Heart left ventricle (tissue), 16 donors: ENCODE measurements around the gene APOBEC3H. TPM values are rescaled to one million over a fixed set of nuclear protein-coding genes. Genes with fewer than 3 reads are reported as not detected.

Experiments used
- ATAC-seq, 4 donors: fragments of 200-7000 bp; cut with Tn5 transposase; one replicate each; pipeline ENCODE4 v1.9.1; 2020 to 2022; ENCODE audit warnings: moderate library complexity in 4 of 4, mild to moderate bottlenecking in 3 of 4, moderate number of reproducible peaks in 1 of 4
- DNase-seq, 5 donors: peaks; one replicate each; pipeline ENCODE4 v3.0.0-alpha.2; 2020
- H3K27ac ChIP-seq, 12 donors: fragments of 200-600 bp; sonication (generic) in 4 of 12; one replicate each; pipeline versions ENCODE4 v1.5.0 to v1.8.0; 2016 to 2022; ENCODE audit warnings: mild to moderate bottlenecking in 2 of 12
- H3K27me3 ChIP-seq, 9 donors: fragments of 200-600 bp; sonication (generic) in 2 of 9; one replicate each; pipeline versions ENCODE4 v1.5.1 to v1.8.0; 2016 to 2022; ENCODE audit warnings: mild to moderate bottlenecking in 3 of 9
- H3K36me3 ChIP-seq, 9 donors: fragments of 200-600 bp; sonication (generic) in 2 of 9; one replicate each; pipeline versions ENCODE4 v1.5.0 to v1.8.0; 2018 to 2022; ENCODE audit warnings: mild to moderate bottlenecking in 2 of 9
- H3K4me1 ChIP-seq, 12 donors: fragments of 200-600 bp; sonication (generic) in 4 of 12; one replicate each; pipeline versions ENCODE4 v1.5.0 to v1.8.0; 2016 to 2022; ENCODE audit warnings: mild to moderate bottlenecking in 3 of 12
- H3K4me3 ChIP-seq, 12 donors: fragments of 200-600 bp; sonication (generic) in 4 of 12; one replicate each; pipeline versions ENCODE4 v1.5.0 to v1.8.0; 2017 to 2022; ENCODE audit warnings: mild to moderate bottlenecking in 9 of 12, moderate library complexity in 4 of 12
- H3K9me3 ChIP-seq, 12 donors: fragments of 200-600 bp; sonication (generic) in 4 of 12; one replicate each; pipeline versions ENCODE4 v1.5.0 to v1.8.0; 2016 to 2022; ENCODE audit warnings: mild to moderate bottlenecking in 1 of 12
- CTCF ChIP-seq, 12 donors: fragments of 200-600 bp; sonication (generic) in 4 of 12; IDR thresholded peaks; one replicate each; pipeline versions ENCODE4 v1.5.0 to v1.8.0; 2018 to 2022; ENCODE audit warnings: antibody characterized with exemption in 12 of 12, mild to moderate bottlenecking in 5 of 12
- POLR2A ChIP-seq, 2 donors: fragments of 450-650 bp; IDR thresholded peaks; one replicate each; pipeline ENCODE4 v1.6.1; 2017; ENCODE audit warnings: antibody characterized with exemption in 2 of 2, mild to moderate bottlenecking in 2 of 2, moderate library complexity in 2 of 2
- WGBS, 4 donors: extraction: QIAGEN DNeasy Blood & Tissue Kit in 2 of 4; methylation state at CpG; one replicate each; pipeline versions ENCODE4 v1.1.5 to v1.1.7; 2013 to 2018; 5-methylcytosine and 5-hydroxymethylcytosine counted together
- intact Hi-C, 10 donors: fragments of 100-400 bp; cut with DNase I; formaldehyde crosslinking; loops; one replicate each; pipeline versions ENCODE4 v1.11.1 to v1.14.2; 2022
- polyA plus RNA-seq, 2 donors: library from polyadenylated mRNA; stranded (reverse); fragments of 200-250 nt; gene quantifications; one replicate each; pipeline ENCODE4 v1.2.3, GENCODE V29; 2013
- total RNA-seq, 9 donors: library from RNA; depleted of rRNA in 2 of 9; stranded (reverse); fragments of >200 nt in 2 of 9; fragmentation: NEBNext Ultra II Directional in 3 of 9; extraction: Animal tissue kit (Norgen Biotek cat#: 25700) in 3 of 9; gene quantifications; one replicate each; pipeline versions ENCODE4 v1.1.0 to v1.2.4, GENCODE V29; 2016 to 2023
- donor health status: ischemic (EF 13 %, LVEDD 7.1; RV severe dilation, severe dysfunction).
- donor health status: healthy with polysubstance abuse.
- donor health status: DM: no; HTN: yes; CAD: no.
- donor health status: DM: no; HTN: no; CAD: no.
- donor health status: ischemic (EF 25% LVEDD 6.9; RV normal size, moderate dysfunction).
- donor health status: ischemic (EF 25% LVEDD 5.7; RV mildly dilated, moderate dysfunction).
- donor health status: healthy.
- donor health status: DM: yes; HTN: yes; CAD: no.
- donor health status: ischemic (EF 35%, LVEDD 5.7; RV mildly dilated, moderate dysfunction).
- donor health status: nonischemic (EF 11% LVEDD 7.7; RV severe dilation, severe dysfunction).
- donor health status: DM: yes; HTN: yes; CAD: no.
- donor health status: PGD.
- donor health status: ischemic (EF 29% LVEDD 5.4; RV normal size, mild dysfunction).
- donor health status: nonischemic (EF 23%, LVEDD 6.1; RV moderate dilation, normal function).

Gene APOBEC3H
- total and polyA plus RNA-seq, 11 donors: 0.21 to 1.7 (median 0.60) TPM; not detected in 6

GRCh38 chr22:39144101-39144767, 47.2 kb downstream of the APOBEC3H start:
- DNase-seq (peak in 2 of 5 donors; percentile 40 to 52), ATAC-seq (peak in 3 of 4 donors; percentile 3 to 49 (median 4))
- peaks cover 0 to 30% (median 7%) of the 10 kb centered on the region in 9 donors for H3K36me3 ChIP-seq
- peaks cover 0 to 74% (median 40%) of the 10 kb centered on the region in 12 donors for H3K4me1 ChIP-seq
- TF ChIP-seq CTCF (IDR thresholded peaks at IDR 0.05) (no peak), POLR2A (IDR thresholded peaks at IDR 0.05) (no peak)
- H3K9me3 ChIP-seq: no peaks in the 10 kb centered on the region
- no peaks in the 10 kb centered on the region for H3K27me3 ChIP-seq
- peak overlapping the region; percentile 17 to 99 (median 94) for H3K27ac ChIP-seq
- 15 to 31% (median 28%) methylated on average over 21 to 22 of the region's 22 CpGs for WGBS, 4 donors
- intact Hi-C loops: no loop called here
- H3K4me3 ChIP-seq: peak overlapping the region; percentile 86 to 99 (median 94)

DNA sequence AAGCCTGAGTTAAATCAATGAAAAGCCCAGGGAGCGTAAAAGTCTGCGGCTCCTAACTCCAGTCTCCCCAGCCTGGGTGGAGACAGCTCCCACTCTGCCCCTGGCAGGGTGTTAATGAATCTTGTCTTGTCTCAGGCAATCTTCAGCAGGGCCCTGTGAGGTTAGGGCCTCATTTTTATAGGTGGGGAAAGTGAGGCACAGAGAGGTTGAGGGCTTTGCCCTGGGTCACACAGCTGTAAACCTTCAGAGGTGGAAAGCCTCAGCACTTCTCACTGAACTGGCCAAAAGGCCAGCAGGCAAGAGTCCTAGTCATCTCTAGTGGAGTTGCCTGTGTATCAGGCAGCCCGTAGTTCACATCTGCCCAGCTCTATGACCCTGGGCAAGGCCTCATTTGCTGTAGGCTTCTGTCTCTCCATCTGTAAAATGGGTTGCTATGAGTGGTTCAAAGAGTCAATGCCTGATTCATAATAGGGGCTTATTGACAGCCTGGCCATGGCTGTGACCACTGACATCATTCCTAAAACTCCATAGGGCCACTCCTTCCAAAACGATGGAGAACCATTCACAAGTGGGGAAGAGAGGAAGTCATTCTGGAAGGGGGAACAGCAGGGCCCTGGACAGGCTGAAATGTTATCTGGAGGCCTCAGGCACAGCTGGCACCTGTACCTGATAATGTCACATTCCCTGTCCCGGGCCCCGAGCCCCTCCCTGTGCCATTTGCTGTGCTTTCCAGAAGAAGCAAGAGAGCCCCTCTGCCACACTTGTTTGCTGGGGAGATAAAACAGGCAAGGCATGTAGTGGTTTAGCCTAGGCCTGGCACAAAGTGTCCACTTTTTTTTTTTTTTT, 49.4 kb downstream of the APOBEC3H start:
- no peak for ATAC-seq
- Histone ChIP-seq H3K9me3 (no peaks in the 10 kb centered on the region), H3K4me3 (peak overlapping the region in 11 of 12 donors; percentile 86 to 99 (median 95)), H3K4me1 (peaks cover 0 to 82% (median 51%) of the 10 kb centered on the region in 12 donors), H3K27me3 (no peaks in the 10 kb centered on the region), H3K36me3 (peaks cover 0 to 25% (median 9%) of the 10 kb centered on the region in 9 donors), H3K27ac (peak overlapping the region; percentile 68 to 99 (median 95))
- no peak for TF ChIP-seq POLR2A (IDR thresholded peaks at IDR 0.05)
- no peak for TF ChIP-seq CTCF (IDR thresholded peaks at IDR 0.05)
- intact Hi-C loops: no loop called here
- peak in 1 of 5 donors; percentile 23 for DNase-seq
- 51 to 61% (median 58%) methylated on average over 6 of the region's 6 CpGs for WGBS, 4 donors

- Histone ChIP-seq H3K36me3 (peaks cover 0 to 25% (median 9%) of the 10 kb centered on the region in 9 donors), H3K27me3 (no peaks in the 10 kb centered on the region), H3K9me3 (no peaks in the 10 kb centered on the region), H3K4me1 (peaks cover 0 to 80% (median 55%) of the 10 kb centered on the region in 12 donors), H3K4me3 (no peak overlapping the region), H3K27ac (peak overlapping the region in 8 of 12 donors; percentile 52 to 99 (median 96))
- ATAC-seq: no peak
- WGBS, 4 donors: 67 to 82% (median 79%) methylated on average over 4 to 5 of the region's 5 CpGs
- peak in 1 of 5 donors; percentile 9 for DNase-seq
- TF ChIP-seq CTCF (IDR thresholded peaks at IDR 0.05) (no peak), POLR2A (IDR thresholded peaks at IDR 0.05) (no peak)
- intact Hi-C loops: no loop called here
These were observed 50.4 kb downstream of the APOBEC3H start for GRCh38 chr22:39147335-39148025.
